DMS53 treated with DMSO at 0.1 percent for 48 hours (cell line): ENCODE measurements around the gene MIEF2.

ENCODE experiments used
- DNase-seq: peaks from one replicate; lab custom pipeline; 2025; ENCODE audit not compliant: unreplicated experiment; lab: John Stamatoyannopoulos, UW

Gene MIEF2

GRCh38 chr17:18254888-18255649 is 5.4 kb upstream of the MIEF2 start:
- DNase-seq = no peak

DNA sequence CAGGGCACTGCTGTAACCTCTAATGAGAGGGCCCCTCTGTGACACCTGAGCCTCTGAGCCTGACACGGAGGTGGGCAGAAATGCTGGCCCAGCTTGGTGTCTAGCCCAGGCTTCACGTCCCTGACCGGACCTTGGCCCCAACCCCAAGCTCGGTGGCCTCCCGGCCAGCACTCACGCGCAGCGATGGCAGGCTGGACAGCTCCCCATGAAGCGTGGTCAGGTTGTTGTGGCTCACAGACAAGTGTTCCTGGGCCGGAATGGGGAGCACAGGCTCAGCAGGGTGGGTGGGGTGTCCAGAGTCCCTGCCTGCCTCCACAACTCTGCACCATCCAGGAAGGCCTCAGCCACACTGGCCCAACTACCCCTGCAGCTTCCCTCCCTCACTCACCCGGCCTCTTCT is 4.1 kb upstream of the MIEF2 start:
- DNase-seq = no peak

- DNase-seq = no peak
These were observed 3.7 kb upstream of the MIEF2 start for GRCh38 chr17:18256776-18257175.

GRCh38 chr17:18257268-18257981 is 3.0 kb upstream of the MIEF2 start:
- DNase-seq = no peak

DNA sequence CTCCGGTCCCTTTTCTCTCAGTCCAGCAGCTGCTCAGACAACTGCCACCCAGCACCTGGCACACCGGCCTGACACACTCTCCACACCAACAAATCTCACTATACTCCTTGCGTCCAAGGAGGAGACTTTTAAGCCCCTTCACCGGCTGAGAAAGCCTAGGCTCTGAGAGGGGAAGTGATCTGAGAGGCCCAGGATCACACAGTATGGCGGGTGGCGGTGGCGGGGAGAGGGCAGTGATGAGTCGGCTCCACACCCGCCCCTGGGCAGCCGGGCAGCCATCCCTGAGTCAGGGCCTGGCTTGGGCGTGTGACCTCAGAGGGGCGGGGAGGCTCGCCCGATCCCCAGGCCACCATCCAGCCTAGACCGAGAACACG is 2.5 kb upstream of the MIEF2 start:
- DNase-seq = peak; percentile 26

- DNase-seq = peak; percentile 29
These were observed 2.0 kb upstream of the MIEF2 start, which contains the start of gene FLII for GRCh38 chr17:18258356-18259038. TSS of gene FLII (minus strand) at chr17:18258738. CDS start at chr17:18258690, 48 bp downstream.

DNA sequence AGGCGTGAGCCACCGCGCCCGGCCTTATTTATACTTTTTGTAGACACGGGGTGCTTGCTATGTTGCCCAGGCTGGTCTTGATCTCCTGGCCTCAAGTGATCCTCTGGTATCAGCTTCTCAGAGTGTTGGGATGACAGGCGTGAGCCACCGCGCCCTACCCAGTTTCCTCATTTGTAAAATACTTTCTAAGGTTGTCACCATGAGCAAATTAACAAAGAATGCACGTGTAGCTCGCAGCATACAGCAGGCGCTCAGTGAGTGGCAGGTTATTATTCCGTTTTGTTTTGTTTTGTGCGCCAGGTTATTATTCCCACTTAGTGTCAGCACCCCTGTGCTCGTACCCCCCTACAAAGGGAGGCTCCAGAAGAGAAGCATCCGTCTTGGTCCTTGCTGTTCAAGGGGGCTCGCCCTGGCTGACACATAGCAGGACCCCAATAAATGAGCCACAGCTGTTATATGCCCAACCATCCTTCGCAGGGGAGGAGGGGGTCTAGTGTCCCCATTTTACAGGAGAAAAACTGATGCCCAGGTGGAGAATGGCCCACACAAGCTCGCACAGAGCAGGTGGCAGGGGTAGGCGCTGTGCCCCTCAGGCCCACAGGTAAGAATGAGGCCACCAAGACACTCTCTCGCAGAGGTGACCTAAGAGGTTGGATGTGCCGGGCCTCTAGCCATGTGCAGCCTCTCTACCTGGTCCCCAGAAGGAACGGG is 686 bp upstream of the MIEF2 start:
- DNase-seq = no peak

DNA sequence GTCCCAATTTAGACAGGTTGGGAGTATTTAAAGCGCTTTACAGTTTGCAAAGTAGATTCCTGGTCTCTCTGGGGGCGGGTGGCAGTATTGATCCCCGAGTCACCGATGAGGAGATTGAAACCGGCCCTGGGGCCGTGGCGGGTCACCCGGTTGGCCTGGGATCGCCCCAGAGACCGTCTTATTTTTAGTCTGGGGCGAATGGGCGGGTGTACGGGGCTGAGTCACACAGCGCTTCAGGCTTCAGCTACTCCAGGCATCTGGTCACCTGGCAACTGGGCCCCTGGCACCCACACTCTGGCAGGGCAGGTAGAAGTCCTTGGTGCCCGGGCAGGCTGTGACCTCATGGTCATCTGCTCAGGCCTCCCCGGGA is 669 bp downstream of the MIEF2 start:
- peak; percentile 27 for DNase-seq

- DNase-seq = no peak
These were observed 1.2 kb downstream of the MIEF2 start for GRCh38 chr17:18261659-18262058.

DNA sequence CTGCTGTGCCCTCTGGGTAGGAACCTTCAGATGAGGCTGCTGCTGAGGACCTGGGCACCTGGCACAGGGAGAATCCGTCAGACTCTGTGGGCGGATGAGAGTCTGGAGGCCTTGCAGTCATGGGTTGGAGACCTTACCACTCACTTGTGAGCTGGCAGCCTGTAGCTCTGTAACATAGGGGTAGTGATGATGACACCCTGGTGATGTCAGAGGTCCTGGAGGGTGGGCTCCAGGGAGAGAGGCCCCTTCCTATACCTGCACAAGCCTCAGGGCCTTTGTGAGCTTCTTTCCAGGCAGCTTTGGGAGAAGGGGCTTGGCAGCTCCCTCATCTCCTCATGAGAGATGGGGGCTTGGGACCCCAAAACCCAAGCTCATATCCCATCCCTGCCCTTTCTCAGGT is 1.6 kb downstream of the MIEF2 start:
- DNase-seq = no peak

DNA sequence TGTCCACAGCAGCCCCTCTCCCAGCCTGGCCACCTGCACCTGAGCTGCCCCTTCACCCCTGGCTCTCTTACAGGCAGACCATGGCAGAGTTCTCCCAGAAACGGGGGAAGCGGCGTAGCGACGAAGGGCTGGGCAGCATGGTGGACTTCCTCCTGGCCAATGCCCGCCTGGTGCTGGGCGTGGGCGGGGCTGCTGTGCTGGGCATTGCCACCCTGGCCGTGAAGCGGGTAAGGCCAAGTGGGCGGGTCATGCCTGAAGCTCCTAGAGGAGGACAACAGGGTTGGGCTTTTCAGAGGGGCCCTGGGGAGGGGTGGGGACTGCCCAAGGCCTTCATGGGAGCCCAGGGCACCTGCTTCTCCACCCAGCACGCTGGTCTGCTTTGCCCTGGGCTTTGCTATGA is 2.2 kb downstream of the MIEF2 start:
- DNase-seq = no peak

DNA sequence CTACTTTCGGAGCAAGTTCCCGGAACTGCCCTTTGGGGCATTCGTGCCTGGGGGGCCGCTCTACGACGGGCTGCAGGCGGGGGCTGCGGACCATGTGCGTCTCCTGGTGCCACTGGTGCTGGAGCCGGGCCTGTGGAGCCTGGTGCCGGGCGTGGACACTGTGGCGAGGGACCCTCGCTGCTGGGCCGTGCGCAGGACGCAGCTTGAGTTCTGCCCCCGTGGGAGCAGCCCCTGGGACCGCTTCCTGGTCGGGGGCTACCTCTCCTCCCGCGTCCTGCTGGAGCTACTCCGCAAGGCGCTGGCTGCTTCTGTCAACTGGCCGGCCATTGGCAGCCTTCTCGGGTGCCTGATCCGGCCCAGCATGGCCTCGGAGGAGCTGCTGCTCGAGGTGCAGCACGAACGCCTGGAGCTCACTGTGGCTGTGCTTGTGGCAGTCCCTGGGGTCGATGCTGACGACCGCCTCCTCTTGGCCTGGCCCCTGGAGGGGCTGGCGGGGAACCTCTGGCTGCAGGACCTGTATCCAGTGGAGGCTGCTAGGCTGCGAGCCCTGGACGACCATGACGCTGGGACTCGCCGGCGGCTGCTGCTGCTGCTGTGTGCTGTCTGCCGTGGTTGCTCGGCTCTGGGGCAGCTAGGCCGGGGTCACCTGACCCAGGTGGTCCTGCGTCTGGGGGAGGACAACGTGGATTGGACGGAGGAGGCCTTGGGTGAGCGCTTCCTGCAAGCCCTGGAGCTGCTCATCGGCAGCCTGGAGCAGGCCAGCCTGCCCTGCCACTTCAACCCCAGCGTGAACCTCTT is 3.6 kb downstream of the MIEF2 start:
- no peak for DNase-seq

GRCh38 chr17:18267366-18267765 is 6.9 kb downstream of the MIEF2 start:
- no peak for DNase-seq

- no peak for DNase-seq
These were observed 7.7 kb downstream of the MIEF2 start for GRCh38 chr17:18267927-18268711.

- no peak for DNase-seq
These were observed 9.8 kb downstream of the MIEF2 start for GRCh38 chr17:18270046-18270931.

DNA sequence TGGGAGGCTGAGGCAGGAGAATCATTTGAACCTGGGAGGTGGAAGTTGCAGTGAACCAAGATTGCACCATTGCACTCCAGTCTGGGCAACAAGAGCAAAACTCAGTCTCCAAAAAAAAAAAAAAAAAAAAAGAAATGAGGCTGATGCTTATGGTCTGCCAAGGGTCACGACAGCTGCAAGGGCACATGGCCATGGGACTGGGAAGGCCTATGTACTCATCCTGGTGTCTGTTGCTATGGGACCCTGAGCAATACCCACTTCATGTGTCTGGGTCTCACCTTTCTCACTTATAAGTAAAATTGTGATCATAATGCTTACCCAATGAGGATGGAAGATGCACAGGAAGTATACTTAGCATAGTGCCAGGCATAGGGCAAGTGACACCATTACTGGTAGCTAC is 16.6 kb downstream of the MIEF2 start:
- DNase-seq = no peak

DNA sequence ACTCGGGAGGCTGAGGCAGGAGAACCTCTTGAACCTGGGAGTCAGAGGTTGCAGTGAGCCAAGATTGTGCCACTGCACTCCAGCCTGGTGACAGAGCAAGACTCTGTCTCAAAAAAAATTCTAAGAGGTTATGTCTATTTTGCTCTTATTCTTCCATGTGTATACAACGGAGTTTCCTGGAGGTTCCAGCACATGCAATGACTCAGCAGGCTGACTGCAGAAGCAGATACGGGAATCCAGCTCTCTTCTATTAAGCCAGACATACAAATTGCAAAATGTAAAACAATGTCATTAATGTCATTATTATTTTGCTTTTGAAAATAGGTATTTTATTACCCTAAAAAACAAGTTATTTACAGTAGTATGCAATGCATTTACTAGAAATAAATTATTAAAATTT is 18.4 kb downstream of the MIEF2 start:
- DNase-seq = no peak

GRCh38 chr17:18280249-18280648 is 19.8 kb downstream of the MIEF2 start:
- DNase-seq = no peak
